GM12801 (cell line): ENCODE results near the gene DAGLB.

Experiments
- TF ChIP-seq, protein P1 (sequence below): IDR thresholded peaks from one replicate; pipeline ENCODE4 v1.5.1; 2011; ENCODE audit warnings: control low read depth; ENCODE audit not compliant: insufficient read length; ENCODE audit errors: extremely low read depth

The DAGLB gene

DNA sequence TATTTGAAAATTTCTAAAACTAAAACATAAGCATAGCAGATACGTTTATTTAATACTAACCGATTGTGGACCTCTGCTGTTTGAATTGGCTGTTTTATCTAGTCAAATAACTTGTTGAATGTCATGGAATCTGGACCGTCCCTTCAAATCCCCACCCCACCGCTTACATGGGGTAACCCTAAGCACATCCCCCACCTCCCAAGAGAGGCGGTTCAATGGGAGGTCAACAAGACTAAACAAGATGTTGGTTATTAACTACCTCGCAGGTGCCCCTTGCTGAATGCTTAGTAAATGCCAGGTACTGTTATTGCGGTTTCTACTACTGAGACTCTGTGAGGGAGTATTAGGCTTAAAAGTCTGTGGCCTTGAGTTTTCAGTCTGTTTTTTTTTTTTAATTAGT is 70.9 kb downstream of the DAGLB start:
- TF ChIP-seq, protein P1, sequence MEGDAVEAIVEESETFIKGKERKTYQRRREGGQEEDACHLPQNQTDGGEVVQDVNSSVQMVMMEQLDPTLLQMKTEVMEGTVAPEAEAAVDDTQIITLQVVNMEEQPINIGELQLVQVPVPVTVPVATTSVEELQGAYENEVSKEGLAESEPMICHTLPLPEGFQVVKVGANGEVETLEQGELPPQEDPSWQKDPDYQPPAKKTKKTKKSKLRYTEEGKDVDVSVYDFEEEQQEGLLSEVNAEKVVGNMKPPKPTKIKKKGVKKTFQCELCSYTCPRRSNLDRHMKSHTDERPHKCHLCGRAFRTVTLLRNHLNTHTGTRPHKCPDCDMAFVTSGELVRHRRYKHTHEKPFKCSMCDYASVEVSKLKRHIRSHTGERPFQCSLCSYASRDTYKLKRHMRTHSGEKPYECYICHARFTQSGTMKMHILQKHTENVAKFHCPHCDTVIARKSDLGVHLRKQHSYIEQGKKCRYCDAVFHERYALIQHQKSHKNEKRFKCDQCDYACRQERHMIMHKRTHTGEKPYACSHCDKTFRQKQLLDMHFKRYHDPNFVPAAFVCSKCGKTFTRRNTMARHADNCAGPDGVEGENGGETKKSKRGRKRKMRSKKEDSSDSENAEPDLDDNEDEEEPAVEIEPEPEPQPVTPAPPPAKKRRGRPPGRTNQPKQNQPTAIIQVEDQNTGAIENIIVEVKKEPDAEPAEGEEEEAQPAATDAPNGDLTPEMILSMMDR: no peak

- TF ChIP-seq, protein P1: no peak
Measured at GRCh38 chr7:6375348-6376101, 72.2 kb downstream of the DAGLB start.

GRCh38 chr7:6367701-6368211 is 80.0 kb downstream of the DAGLB start:
- TF ChIP-seq, protein P1: no peak

GRCh38 chr7:6365451-6365850 is 82.3 kb downstream of the DAGLB start:
- TF ChIP-seq, protein P1: no peak

GRCh38 chr7:6360841-6361240 is 86.9 kb downstream of the DAGLB start:
- TF ChIP-seq, protein P1: no peak

- TF ChIP-seq, protein P1: no peak
Measured at GRCh38 chr7:6359734-6360133, 88.0 kb downstream of the DAGLB start.
